ENCODE measurements around the gene SDR42E1.
"Not testable (repeated sequence)": the region's sequence is repeated elsewhere in the genome, so short reads cannot be mapped to it uniquely, and the experiment has no call there.

The SDR42E1 gene

DNA sequence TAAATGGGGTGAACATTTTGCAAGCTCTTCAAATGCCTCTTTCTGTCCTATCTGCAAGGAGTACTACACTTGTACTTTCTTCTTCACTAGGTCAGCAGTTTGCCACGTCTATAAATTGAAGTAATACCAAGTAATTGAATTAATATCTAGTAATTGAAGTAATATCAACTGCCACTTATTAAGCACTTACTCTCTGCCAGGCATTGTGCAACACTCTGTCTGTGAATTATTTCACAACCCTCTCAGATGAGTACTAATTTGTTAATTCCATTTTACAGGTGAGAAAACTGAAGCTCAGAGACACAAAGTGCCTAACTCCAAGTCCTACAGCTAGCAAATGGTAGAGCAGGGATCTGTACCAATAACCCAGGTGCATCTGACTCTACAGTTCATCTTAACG lies 4.1 kb downstream of the SDR42E1 start:
- no peak for DNase-seq (ENCODE audit: low read depth, low spot score)
- H3K27ac ChIP-seq, result no peak overlapping the region

DNA sequence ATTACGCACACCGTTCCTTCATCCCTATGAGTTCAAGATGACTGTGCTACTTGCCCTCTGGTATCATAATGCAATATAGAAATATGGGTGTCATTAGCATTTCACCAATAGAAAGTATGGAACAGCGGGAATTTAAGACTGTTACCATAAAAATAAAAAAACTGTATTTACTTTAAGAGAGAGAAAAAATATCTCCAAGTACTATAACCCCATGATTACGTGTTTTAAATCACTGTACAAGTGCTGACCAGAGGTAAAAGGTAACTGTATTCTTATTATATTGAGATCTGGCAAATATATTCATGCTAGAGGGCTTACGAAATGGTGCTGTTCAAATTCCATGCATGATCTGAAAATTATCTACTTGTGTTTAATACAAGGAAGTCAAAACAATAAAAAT lies 5.2 kb downstream of the SDR42E1 start:
- DNase-seq (ENCODE audit: low read depth, low spot score), result no peak
- H3K27ac ChIP-seq, result no peak overlapping the region

DNA sequence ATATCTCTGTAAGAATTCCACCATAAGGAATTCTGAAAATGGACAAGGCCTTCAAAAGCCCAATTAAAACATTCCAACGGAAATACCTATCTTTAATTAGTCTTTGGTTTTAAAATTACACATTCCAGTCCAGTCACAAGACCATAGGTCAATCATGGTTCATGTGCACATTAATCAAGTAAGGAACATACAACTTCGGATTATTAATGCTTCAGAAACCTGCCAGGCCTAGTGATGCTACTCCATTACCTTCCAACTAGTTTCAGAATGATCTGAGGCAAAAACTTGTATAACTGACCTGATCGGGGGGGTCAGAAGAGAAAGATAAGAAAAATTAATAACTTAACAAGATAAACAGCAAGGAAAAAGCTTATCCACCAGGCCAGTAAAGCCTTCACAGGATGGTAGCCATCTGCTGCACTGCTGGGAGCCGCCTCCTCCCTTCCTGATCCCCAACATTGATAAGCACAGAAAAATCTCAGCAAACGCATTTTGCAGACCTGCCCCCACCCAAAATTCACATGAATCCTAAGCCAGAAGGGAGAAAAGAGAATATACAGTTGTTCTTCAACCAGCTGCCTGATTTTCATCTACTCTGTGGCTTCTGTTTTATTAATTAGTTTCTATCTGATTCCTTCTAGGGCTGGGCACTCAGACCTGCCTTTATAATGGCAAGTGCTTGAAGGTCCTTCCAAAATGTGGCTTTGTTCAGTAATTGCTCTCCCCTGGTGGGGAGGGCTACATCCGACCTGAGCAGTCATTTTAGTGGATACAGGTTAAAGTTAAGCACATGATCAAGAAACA lies 6.0 kb downstream of the SDR42E1 start:
- no peak overlapping the region for H3K27ac ChIP-seq
- no peak for DNase-seq (ENCODE audit: low read depth, low spot score)

DNA sequence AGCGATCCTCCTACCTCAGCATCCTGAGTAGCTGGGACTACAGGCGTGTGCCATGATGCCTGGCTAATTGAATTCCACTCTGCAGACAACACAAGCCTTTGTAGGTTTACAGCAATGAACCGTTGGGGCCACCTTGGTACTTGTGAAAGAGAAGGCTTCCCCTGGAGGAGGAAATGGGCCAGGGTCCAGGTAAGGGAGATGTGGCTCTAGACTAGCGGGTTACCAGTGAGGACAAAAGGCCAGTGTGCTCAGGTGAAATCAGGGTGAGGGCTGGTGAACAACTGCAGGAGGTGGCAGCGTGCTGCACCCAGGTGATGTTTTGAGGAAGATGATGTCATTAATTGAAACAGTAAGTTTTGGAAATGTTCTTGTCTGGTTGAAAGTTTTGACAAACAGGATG lies 6.7 kb downstream of the SDR42E1 start:
- H3K27ac ChIP-seq, result no peak overlapping the region
- no peak for DNase-seq (ENCODE audit: low read depth, low spot score)

DNA sequence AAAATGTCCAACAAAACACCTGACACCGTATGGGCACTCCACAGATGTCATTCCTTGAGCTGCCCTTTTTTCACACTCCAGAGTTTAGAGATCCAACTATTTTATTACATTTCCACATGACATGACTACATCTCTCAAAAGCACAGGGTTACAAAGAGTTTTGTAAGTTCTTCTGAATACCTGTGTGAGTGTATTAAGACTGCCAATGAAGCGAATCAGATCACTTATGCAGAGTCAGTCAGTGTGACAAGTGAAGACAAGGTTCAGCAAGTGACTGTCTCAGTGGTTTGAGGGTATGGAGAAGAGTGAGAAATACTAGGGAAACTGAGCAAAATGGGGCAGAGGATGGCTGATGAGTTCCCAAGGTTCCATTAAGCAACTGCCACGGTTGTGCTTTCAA lies 8.4 kb downstream of the SDR42E1 start:
- no peak for DNase-seq (ENCODE audit: low read depth, low spot score)
- H3K27ac ChIP-seq, result peak overlapping the region; percentile 30

DNA sequence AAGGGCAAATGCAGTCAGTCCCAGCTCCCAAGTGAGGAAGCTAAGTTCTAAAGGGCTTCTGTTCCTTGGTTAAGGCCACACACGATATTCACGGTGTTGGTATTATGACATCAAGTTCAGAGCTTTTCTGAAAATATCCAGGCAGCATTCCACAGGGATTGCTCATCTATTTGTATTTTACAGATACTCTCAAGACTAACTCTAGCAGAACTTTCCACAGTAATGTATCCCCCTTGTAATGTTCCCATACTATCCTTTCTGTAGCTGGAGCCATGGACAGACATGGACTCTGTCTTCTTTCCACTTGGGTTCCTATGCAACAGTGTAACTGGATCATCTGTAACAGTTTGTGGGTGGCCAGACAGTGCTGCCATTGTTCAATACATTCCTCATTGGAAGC lies 13.5 kb downstream of the SDR42E1 start:
- peak overlapping the region; percentile 81 for H3K27ac ChIP-seq

DNA sequence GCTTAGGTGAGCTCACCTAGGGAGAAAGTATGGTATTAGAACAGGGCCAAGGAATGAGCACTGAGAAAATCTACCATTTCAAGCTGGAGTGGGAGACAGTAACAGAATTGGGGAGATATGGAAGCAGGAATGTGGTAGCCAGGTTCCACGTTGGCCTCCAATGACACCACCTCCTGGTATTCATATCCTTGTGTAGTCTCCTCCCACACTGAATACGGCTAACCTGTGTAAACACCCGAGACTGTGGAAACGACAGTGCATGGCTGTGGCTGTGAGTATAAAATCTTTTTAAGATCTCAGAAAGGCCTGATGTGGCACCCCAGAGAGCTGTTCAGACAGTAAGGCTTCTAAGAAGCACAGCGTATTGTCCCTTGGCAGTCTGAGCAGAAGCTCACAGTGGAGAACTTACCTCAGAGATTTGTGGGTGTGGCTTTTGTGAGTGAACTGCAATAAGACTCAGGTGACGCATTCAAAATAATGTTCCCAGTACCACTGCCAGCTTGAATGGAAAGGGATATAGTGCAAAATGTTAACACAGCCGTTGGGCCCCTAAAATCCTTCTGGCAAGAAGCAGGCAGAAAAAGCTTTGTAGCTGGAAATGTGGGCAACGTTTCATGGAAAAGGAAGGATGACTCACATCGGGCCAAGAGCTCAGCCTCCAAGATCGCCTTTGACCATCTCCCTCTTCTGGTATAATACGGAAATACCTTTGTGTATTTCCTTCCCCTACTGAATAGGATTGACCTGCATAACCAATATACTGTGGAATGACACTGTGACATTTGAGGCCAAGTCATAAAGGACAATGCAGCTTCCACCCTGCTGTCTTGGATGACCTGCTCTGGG lies 14.4 kb downstream of the SDR42E1 start:
- peak overlapping the region; percentile 81 for H3K27ac ChIP-seq
- no peak for DNase-seq (ENCODE audit: low read depth, low spot score)

More for the DNA sequence above, 13.5 kb downstream of the SDR42E1 start:
- DNase-seq (ENCODE audit: low read depth, low spot score), result peak; percentile 33

DNA sequence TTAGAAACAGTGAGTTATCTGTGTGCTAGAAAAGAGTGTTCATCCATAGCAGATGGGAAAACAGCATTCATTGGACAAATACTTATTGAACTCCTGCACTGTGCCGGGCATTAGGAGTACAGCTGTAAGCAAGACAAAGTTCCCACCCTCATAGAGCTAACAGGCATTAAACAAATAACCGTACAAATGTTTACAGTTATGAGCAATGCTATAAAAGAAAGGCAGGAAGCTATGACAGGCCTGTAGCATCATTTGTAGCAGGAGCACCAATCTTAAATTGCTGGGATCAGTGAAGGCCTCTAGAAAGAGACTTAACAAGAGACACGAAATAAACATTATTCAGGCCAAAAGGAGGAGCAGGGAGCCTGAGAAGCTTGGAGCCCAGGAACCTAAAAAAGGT lies 15.6 kb downstream of the SDR42E1 start:
- H3K27ac ChIP-seq, result no peak overlapping the region
- no peak for DNase-seq (ENCODE audit: low read depth, low spot score)

DNA sequence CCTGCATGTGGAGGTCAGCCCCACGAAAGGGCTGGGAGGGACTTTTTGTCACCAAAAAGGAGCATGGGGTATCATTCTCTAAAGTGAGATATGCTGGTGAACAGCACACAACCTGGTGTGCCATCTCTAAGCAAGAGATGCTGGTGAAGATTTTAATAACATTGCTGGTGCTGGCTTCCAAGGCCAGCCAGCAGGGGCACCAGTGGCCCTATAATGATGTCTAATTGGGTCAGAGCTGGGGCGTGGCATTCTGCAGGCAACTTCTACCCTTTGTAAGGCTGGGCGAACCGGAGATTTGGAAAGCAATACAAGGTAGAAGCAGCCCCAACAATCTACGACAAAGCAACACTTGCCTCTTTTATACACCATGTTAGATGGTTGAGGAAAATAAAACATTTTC lies 16.8 kb downstream of the SDR42E1 start:
- no peak for DNase-seq (ENCODE audit: low read depth, low spot score)
- no peak overlapping the region for H3K27ac ChIP-seq

DNA sequence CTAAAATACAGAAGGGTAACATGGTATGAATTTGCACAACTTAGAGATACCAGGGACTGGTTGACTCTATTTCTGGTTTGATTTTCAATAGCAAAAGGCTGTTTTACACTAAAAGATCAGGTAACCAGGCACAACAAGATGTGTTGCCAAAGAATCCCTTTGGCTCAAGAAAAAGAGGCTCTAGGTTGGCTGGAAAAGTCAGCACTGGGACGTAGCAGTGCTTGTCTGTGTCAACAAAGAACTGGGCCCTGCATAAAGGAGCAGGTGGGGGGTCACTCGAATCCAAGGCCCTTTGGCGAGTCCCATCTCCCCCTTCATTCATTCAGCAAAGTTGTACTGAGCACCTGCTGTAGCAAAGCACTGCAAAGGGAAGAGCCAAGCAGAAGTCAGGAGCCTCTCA lies 18.4 kb downstream of the SDR42E1 start:
- H3K27ac ChIP-seq, result no peak overlapping the region
- no peak for DNase-seq (ENCODE audit: low read depth, low spot score)

DNA sequence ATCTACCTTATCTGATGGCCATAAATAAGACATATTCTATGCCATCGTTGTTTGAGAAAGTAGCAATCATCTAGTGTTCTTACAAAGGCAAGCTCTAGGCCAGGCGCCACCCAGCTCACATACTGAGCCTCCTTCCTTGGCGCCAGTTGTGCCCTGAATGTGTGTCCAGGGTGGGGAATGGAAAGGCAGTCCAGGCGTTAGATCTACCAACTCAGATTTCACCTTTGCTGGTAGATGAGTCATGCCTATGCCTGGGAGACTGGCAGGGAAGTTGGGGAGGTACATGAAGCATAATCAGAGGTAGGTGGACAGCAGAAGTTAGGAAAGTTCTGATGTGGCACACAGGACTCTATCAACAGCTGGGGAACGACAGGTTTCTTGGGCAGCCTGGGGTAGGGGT lies 23.6 kb downstream of the SDR42E1 start:
- no peak overlapping the region for H3K27ac ChIP-seq
- no peak for DNase-seq (ENCODE audit: low read depth, low spot score)

DNA sequence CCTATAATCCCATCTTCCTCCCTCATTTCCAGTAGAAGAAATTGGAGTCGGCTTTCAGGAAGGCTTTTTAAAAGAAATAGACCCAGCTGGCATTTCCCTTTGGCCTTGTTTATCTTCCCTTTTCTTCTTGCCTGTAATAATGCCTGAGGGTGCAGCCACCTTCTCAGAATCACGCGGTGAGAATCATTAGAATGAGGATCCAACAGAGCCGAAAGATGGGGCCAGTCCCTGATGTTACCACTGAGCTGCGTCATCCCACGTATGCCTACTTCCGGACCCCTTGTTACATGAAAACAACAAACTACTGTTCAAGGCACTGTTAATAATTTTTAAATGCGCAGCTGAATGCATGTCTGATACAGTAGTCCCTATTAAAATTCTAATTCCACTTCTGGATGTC lies 24.1 kb downstream of the SDR42E1 start:
- no peak for DNase-seq (ENCODE audit: low read depth, low spot score)
- H3K27ac ChIP-seq, result no peak overlapping the region

DNA sequence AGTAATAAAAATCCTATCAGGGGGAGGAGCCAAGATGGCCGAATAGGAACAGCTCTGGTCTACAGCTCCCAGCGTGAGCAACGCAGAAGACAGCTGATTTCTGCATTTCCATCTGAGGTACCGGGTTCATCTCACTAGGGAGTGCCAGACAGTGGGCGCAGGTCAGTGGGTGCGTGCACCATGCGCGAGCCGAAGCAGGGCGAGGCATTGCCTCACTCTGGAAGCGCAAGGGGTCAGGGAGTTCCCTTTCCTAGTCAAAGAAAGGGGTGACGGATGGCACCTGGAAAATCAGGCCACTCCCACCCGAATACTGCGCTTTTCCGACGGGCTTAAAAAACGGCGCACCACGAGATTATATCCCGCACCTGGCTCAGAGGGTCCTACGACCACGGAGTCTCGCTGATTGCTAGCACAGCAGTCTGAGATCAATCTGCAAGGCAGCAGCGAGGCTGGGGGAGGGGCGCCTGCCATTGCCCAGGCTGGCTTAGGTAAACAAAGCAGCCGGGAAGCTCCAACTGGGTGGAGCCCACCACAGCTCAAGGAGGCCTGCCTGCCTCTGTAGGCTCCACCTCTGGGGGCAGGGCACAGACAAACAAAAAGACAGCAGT lies 33.8 kb downstream of the SDR42E1 start:
- not testable (repeated sequence) for H3K27ac ChIP-seq; DNase-seq (ENCODE audit: low read depth, low spot score)

DNA sequence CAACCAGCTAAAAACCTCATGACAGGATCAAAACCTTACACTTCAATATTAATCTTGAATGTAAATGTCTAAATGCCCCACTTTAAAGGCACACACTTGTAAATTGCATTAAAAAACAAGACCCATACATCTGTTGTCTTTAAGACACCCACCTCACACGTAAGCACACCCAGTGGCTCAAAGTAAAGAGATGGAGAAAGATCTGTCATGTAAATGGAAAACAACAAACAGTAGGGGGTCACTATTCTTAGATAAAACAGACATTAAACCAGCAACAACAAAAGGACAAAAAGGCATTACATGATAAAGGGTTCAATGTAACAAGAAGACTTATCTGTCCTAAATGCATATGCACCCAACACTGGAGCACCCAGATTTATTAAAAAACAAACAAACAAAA lies 35.6 kb downstream of the SDR42E1 start:
- no peak for DNase-seq (ENCODE audit: low read depth, low spot score)
- no peak overlapping the region for H3K27ac ChIP-seq

DNA sequence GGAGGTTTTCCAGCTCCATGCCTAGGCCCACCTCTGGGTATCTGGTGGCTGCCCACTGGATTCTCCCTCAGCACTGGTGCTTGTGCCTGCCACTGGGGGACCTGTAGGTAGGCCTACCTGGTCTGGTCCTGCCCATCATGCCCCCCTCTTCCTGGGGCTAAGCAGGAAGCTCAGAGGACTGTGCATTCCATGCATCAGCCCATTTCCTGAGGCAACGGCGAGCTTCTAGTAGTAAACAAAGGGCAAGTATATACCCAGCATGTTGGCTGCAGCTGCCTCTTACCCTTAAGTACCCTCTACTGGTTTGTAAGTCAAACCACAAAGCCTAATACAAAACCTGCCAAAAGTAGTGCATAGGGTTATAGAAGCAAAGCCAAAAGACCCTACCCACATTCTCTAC lies 37.5 kb downstream of the SDR42E1 start:
- H3K27ac ChIP-seq, result no peak overlapping the region
- no peak for DNase-seq (ENCODE audit: low read depth, low spot score)

DNA sequence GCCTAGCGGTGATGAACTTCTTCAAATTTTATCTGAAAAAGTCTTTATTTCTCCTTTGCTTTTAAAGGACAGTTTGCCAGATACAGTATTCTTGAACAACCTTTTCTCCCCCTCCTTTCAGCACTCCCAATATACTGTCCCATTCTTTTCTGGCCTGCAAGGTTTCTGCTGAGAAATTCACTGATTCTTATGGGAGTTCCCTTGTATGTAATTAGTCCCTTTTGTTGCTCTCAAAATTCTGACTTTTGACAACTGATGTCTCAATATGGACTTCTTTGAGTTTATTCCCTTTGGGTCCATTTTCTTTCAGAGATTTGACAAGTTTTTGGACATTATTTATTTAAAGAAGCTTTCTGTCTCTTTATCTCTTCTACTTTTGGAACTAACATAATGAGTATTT lies 39.4 kb downstream of the SDR42E1 start:
- no peak overlapping the region for H3K27ac ChIP-seq
- DNase-seq (ENCODE audit: low read depth, low spot score), result no peak

DNA sequence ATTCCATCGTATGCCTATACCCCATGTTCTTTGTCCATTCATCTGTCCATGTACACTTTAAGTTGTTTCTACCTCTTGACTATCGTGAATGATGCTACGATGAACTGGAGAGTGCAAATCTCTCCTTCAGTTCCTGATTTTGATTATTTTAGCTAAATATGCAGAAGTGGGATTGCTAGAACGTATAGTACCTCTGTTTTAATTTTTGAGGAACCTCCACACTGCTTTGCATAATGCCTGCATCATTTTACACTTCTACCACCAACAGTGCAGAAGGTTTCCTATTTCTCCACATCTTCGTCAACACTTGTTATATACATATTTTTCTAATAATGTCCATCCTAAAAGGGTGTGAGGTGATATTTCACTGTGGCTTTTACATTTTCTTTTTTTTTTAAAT lies 43.9 kb downstream of the SDR42E1 start:
- no peak for DNase-seq (ENCODE audit: low read depth, low spot score)

DNA sequence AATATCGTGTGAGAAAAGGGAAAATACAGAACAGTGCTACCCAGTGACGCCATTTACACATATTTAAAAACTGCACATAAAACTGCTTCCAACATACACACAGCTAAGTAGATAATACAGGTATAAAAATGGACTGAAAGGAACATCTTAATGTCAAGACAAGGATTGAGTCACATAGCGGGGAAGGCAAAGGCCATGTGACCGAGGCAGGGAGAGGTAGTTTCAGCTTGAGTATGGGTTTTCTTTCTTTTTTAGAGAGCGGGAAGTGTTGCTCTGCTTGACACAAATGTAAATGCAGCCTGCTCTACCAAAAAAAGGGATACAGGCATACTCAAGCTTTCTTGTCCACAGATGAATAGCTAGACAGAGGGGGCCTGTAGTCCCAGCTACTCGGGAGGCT lies 46.5 kb downstream of the SDR42E1 start:
- no peak overlapping the region for H3K27ac ChIP-seq

More for the DNA sequence above, 43.9 kb downstream of the SDR42E1 start:
- no peak overlapping the region for H3K27ac ChIP-seq

DNA sequence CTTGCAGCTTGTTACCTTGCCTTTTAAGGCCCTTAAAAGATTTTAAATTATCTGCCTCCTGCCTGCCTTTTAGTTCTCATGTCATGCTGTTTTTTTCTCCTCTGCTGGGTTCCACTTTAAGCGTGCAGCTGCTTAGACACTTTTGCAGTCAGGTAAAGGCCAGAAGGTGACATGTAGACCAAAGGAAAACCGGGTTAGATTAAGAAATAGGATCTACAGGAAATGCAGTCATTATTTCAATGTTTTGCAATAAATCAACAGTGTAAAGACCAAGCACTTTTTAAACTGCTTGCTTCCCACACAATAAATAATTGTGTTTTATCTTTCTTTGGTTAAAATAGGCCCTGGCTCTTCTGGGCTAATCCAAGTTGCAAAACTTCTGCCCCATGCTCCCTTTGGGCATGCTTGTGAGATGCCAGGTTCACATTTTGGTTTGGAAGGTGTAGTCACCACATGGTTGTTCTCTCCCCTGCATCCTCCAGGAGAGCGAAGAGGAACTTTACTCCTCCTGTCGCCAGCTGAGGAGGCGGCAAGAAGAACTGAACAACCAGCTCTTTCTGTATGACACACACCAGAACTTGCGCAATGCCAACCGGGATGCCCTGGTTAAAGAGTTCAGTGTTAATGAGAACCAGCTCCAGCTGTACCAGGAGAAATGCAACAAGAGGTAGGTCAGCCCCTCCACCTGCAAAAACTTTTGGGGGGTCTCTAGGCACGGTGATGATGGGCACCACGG lies 54.9 kb downstream of the SDR42E1 start:
- H3K27ac ChIP-seq, result no peak overlapping the region
- peak; percentile 12 for DNase-seq (ENCODE audit: low read depth, low spot score)

More for the DNA sequence above, 46.5 kb downstream of the SDR42E1 start:
- no peak for DNase-seq (ENCODE audit: low read depth, low spot score)

DNA sequence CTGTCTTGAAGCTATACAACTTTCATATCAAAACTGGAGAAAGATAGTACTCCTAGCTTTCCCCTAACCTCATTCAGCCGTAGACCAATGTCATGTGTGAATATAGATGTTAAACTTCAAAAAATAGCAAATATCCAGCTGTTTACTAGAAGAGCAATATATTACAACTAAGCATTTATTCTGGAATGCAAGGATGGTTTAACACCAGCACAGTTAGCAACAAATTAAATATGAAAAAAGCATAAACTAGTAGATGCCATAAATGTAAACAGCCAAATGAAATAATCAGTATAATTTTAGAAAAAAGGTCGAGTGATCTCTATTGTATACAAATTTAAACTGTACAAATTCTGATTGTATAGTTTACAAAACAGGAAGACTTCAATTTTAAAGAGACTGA lies 59.7 kb downstream of the SDR42E1 start:
- DNase-seq (ENCODE audit: low read depth, low spot score), result no peak
- no peak overlapping the region for H3K27ac ChIP-seq

Data from epithelial cell of prostate (primary cell).